GM12878 (cell line): ENCODE measurements around the gene IL18RAP. TPM values are rescaled to one million over a fixed set of nuclear protein-coding genes. Genes with fewer than 3 reads are reported as not detected.

ENCODE experiments used
- ATAC-seq: fragments of 200-7000 bp; cut with Tn5 transposase; 3 replicates; pipeline ENCODE4 v1.9.1; 2020; ENCODE audit warnings: mild to moderate bottlenecking, moderate library complexity
- BruUV-seq: library from RNA; stranded (reverse); fragments of 400-500 nt; replicated peaks from 2 replicates; lab custom pipeline; 2021; lab: Mats Ljungman, UMichigan
- CTCF ChIA-PET: fragments of 300-600 bp; sonication (Branson Sonifier 250); formaldehyde crosslinking; extraction: SDS; loops from one replicate; lab custom pipeline; 2021; ENCODE audit warnings: inconsistent platforms; lab: Yijun Ruan, JAX
- POLR2A ChIA-PET: fragments of 350-600 bp; formaldehyde crosslinking; extraction: SDS; loops from one replicate; lab custom pipeline; 2021; ENCODE audit warnings: inconsistent platforms; lab: Charles Lee
- RAD21 ChIA-PET: fragments of 300-600 bp; sonication (Branson Sonifier 250); formaldehyde crosslinking; loops from one replicate; lab custom pipeline; 2023; ENCODE audit warnings: antibody characterized with exemption; ENCODE audit not compliant: unreplicated experiment; lab: Charles Lee
- SMC1A ChIA-PET: fragments of 300-600 bp; sonication (Branson Sonifier 250); formaldehyde crosslinking; loops from one replicate; lab custom pipeline; 2023; ENCODE audit not compliant: unreplicated experiment, uncharacterized antibody; lab: Charles Lee
- DNase-seq: peaks from one replicate; pipeline ENCODE4 v3.0.0-alpha.2; 2011; ENCODE audit warnings: low read depth, low spot score
- FAIRE-seq: peaks from 3 replicates; lab custom pipeline; 2011; peaks lifted over from hg19 to GRCh38; lab: Jason Lieb, UNC
- H2AFZ ChIP-seq: 2 replicates; pipeline ENCODE4 v1.6.0; 2011; ENCODE audit warnings: low read depth, low read length, control low read depth; ENCODE audit not compliant: control insufficient read depth
- H3K27ac ChIP-seq: 2 replicates; pipeline ENCODE4 v1.5.1; 2011; ENCODE audit warnings: control low read depth; ENCODE audit not compliant: control insufficient read depth, insufficient read depth
- H3K27me3 ChIP-seq, 2 experiments: replicated peaks in 1 of 2; 2 replicates each; pipeline versions ENCODE4 v1.6.0 to v1.6.1; 2011; ENCODE audit warnings: low read length in 1 of 2; ENCODE audit not compliant: control insufficient read depth in 2 of 2, insufficient read depth in 2 of 2
- H3K36me3 ChIP-seq, 2 experiments: 2 replicates each; pipeline ENCODE4 v1.5.1; 2011; ENCODE audit warnings: low read length in 1 of 2; ENCODE audit not compliant: control insufficient read depth in 2 of 2, insufficient read depth in 2 of 2
- H3K4me1 ChIP-seq: 2 replicates; pipeline ENCODE4 v1.6.1; 2011; ENCODE audit warnings: mild to moderate bottlenecking, low read length, moderate library complexity, mixed read lengths; ENCODE audit not compliant: control insufficient read depth, insufficient read depth
- H3K4me2 ChIP-seq: 2 replicates; pipeline ENCODE4 v1.6.0; 2011; ENCODE audit warnings: control low read depth; ENCODE audit not compliant: control insufficient read depth, insufficient read depth
- H3K4me3 ChIP-seq: fragments of 200-600 bp; sonication (generic); 2 replicates; pipeline ENCODE4 v1.5.1; 2016
- H3K79me2 ChIP-seq: 2 replicates; pipeline ENCODE4 v1.6.0; 2011; ENCODE audit warnings: low read length; ENCODE audit not compliant: control insufficient read depth, insufficient read depth
- H3K9ac ChIP-seq: 2 replicates; pipeline ENCODE4 v1.8.0; 2011; ENCODE audit warnings: low read length, control low read depth, mixed read lengths; ENCODE audit not compliant: control insufficient read depth, insufficient read depth
- H3K9me3 ChIP-seq: replicated peaks from 3 replicates; pipeline ENCODE4 v1.5.1; 2011; ENCODE audit warnings: mild to moderate bottlenecking, low read length; ENCODE audit not compliant: control insufficient read depth, insufficient read depth
- H4K20me1 ChIP-seq: 2 replicates; pipeline ENCODE4 v1.6.0; 2011; ENCODE audit not compliant: control insufficient read depth, insufficient read depth
- EGR1 ChIP-seq, 2 experiments: IDR thresholded peaks; 1 replicate in 1 of 2; 2 replicates in 1 of 2; pipeline ENCODE4 v1.6.1; 2011 to 2012; ENCODE audit warnings: low read depth in 2 of 2, low read length in 2 of 2, borderline replicate concordance in 1 of 2, mild to moderate bottlenecking in 1 of 2, moderate library complexity in 1 of 2
- POLR2AphosphoS5 ChIP-seq: IDR thresholded peaks from 2 replicates; pipeline ENCODE4 v1.6.1; 2011; ENCODE audit warnings: mild to moderate bottlenecking, low read length, inconsistent platforms
- ZBED1 ChIP-seq: IDR thresholded peaks from 2 replicates; pipeline ENCODE4 v1.6.1; 2016; ENCODE audit warnings: borderline replicate concordance
- WGBS: methylation state at CpG from one replicate; pipeline ENCODE4 v1.1.6; 2016; ENCODE audit warnings: low lambda C conversion rate; ENCODE audit not compliant: insufficient replicate concordance, insufficient coverage; ENCODE audit errors: missing lambda C conversion rate; 5-methylcytosine and 5-hydroxymethylcytosine counted together
- in situ Hi-C: fragments of 300-500 bp; cut with MboI; formaldehyde crosslinking; loops from 9 replicates; pipeline ENCODE4 v1.14.3; 2018; ENCODE audit warnings: mixed read lengths
- intact Hi-C: fragments of 100-400 bp; cut with micrococcal nuclease; formaldehyde crosslinking; loops from one replicate; pipeline ENCODE4 v1.14.2; 2022; ENCODE audit not compliant: unreplicated experiment
- polyA plus RNA-seq, 11 experiments: library from polyadenylated mRNA; depleted of rRNA in 4 of 11; unstranded in 6 of 11; stranded (reverse) in 5 of 11; fragments of >200 nt; fragmentation: Nextera tagmentation in 4 of 11; fragmentation: Illumina TruSeq in 1 of 11; extraction: Ambion mirVana in 4 of 11; extraction: Trizol in 1 of 11; gene quantifications; 1 replicate in 1 of 11; 2 replicates in 10 of 11; pipeline versions ENCODE4 v1.2.1 to v1.2.3, GENCODE V29; 2011 to 2016; ENCODE audit warnings: inconsistent platforms in 2 of 11, missing spikeins in 2 of 11, low read depth in 1 of 11
- total RNA-seq, 4 experiments: library from RNA; depleted of rRNA in 3 of 4; stranded (reverse); fragments of >200 nt in 3 of 4; fragmentation: Illumina TruSeq in 1 of 4; extraction: Trizol in 1 of 4; gene quantifications; 2 replicates each; pipeline versions ENCODE4 v1.2.1 to v1.2.3, GENCODE V29; 2013 to 2021
- TF ChIP-seq, protein P1 (sequence below): IDR thresholded peaks from 2 replicates; pipeline ENCODE4 v1.6.1; 2011; ENCODE audit warnings: borderline replicate concordance, low read depth, mild to moderate bottlenecking, moderate library complexity, low read length; ENCODE audit not compliant: insufficient read depth, poor library complexity, severe bottlenecking
- TF ChIP-seq, protein P2 (sequence below): fragments of 450-650 bp; formaldehyde crosslinking; IDR thresholded peaks from 2 replicates; pipeline ENCODE4 v1.5.0; 2022; ENCODE audit warnings: mild to moderate bottlenecking, missing genetic modification characterization

Gene IL18RAP
- total and polyA plus RNA-seq, 10 of the 15 experiments (the other 5 are each of a cell fraction or from before 2014, with no cell fraction given), result 0.37 to 1.6 (median 0.75) TPM; not detected in 1

- ChIA-PET SMC1A (no interaction called here), POLR2A (no interaction called here), RAD21 (no interaction called here), CTCF (no interaction called here)
- H3K4me1 ChIP-seq, result no peaks in the 10 kb centered on the region
- WGBS, result 30% methylated on average over 7 of the region's 7 CpGs
- no peak overlapping the region for H3K9ac ChIP-seq
- no peak overlapping the region for H3K4me3 ChIP-seq
- H3K4me2 ChIP-seq, result no peak overlapping the region
- ATAC-seq (peak; percentile 37), FAIRE-seq (no peak), DNase-seq (no peak)
- no peaks in the 10 kb centered on the region for H3K27me3 ChIP-seq
- no TSS peak for BruUV-seq
- no peaks in the 10 kb centered on the region; a peak in 1 of 4 replicates for H3K36me3 ChIP-seq
- no peak overlapping the region for H3K27ac ChIP-seq
- TF ChIP-seq, protein P1, sequence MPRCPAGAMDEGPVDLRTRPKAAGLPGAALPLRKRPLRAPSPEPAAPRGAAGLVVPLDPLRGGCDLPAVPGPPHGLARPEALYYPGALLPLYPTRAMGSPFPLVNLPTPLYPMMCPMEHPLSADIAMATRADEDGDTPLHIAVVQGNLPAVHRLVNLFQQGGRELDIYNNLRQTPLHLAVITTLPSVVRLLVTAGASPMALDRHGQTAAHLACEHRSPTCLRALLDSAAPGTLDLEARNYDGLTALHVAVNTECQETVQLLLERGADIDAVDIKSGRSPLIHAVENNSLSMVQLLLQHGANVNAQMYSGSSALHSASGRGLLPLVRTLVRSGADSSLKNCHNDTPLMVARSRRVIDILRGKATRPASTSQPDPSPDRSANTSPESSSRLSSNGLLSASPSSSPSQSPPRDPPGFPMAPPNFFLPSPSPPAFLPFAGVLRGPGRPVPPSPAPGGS, result peak; percentile 23
- TF ChIP-seq ZBED1, result peak; percentile 40; the same call in 1 of the 2 replicates
- TF ChIP-seq, protein P2, sequence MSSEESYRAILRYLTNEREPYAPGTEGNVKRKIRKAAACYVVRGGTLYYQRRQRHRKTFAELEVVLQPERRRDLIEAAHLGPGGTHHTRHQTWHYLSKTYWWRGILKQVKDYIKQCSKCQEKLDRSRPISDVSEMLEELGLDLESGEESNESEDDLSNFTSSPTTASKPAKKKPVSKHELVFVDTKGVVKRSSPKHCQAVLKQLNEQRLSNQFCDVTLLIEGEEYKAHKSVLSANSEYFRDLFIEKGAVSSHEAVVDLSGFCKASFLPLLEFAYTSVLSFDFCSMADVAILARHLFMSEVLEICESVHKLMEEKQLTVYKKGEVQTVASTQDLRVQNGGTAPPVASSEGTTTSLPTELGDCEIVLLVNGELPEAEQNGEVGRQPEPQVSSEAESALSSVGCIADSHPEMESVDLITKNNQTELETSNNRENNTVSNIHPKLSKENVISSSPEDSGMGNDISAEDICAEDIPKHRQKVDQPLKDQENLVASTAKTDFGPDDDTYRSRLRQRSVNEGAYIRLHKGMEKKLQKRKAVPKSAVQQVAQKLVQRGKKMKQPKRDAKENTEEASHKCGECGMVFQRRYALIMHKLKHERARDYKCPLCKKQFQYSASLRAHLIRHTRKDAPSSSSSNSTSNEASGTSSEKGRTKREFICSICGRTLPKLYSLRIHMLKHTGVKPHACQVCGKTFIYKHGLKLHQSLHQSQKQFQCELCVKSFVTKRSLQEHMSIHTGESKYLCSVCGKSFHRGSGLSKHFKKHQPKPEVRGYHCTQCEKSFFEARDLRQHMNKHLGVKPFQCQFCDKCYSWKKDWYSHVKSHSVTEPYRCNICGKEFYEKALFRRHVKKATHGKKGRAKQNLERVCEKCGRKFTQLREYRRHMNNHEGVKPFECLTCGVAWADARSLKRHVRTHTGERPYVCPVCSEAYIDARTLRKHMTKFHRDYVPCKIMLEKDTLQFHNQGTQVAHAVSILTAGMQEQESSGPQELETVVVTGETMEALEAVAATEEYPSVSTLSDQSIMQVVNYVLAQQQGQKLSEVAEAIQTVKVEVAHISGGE (CRISPR knock-in tag), result no peak
- peak in 1 of 2 experiments; percentile 25; a peak in 1 of 3 replicates for TF ChIP-seq EGR1 (IDR thresholded peaks at IDR 0.05; ENCODE audit: borderline replicate concordance in 1 of 2, low read depth in 2 of 2, low read length in 2 of 2)
- TF ChIP-seq POLR2AphosphoS5, result peak; percentile 23; the same call in 1 of the 2 replicates
- H3K9me3 ChIP-seq, result no peaks in the 10 kb centered on the region
- H3K79me2 ChIP-seq, result no peaks in the 10 kb centered on the region
- in situ Hi-C loops (no loop called here), intact Hi-C loops (no loop called here)
- H2AFZ ChIP-seq, result no peak overlapping the region
- H4K20me1 ChIP-seq, result no peaks in the 10 kb centered on the region
These were observed 23.3 kb upstream of the IL18RAP start for GRCh38 chr2:102399499-102400141.
